ENCODE results near the gene DNHD1. TPM values are rescaled to one million over a fixed set of nuclear protein-coding genes. Genes with fewer than 3 reads are reported as not detected.
A peak's percentile ranks its signal among the peaks of the same experiment; 100 is the strongest.

Gene DNHD1
- total RNA-seq, 2 donors from 2014 or later, result 7.4 to 11.8 TPM

GRCh38 chr11:6468712-6469495 is 28.2 kb upstream of the DNHD1 start:
- H3K36me3 ChIP-seq, result no peaks in the 10 kb centered on the region
- H3K9ac ChIP-seq (ENCODE audit: low read depth in 2 of 2, low read length in 2 of 2), result no peak overlapping the region
- DNase-seq, result peak; percentile 91
- H3K27ac ChIP-seq, result peak overlapping the region; percentile 61
- H3K9me3 ChIP-seq, result no peaks in the 10 kb centered on the region
- no peak for TF ChIP-seq CTCF (IDR thresholded peaks at IDR 0.05)
- no peaks in the 10 kb centered on the region for H3K27me3 ChIP-seq
- H3K4me1 ChIP-seq, result peaks cover 4% of the 10 kb centered on the region
- no peak overlapping the region for H3K4me3 ChIP-seq
- intact Hi-C loops (cut with DNase I), result no loop called here

DNA sequence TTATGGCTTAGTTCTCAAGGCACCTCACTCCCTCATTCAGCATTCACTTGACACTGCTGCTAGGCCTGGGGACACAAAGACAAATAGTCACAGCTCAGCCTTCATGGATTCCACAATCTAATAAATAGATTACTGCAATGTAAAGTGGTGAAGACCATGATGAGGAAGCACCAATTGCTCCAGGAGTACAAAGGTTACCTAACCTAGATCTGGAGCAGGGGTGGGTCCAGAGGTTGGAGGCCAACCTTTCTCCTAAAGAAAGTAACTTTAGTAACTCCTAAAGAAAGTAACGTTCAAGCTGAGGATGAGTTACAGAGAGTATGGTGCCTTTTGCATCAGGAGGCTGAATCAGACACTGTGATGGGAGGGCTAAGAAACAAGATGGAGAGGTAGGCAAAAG is 27.5 kb upstream of the DNHD1 start:
- peak overlapping the region; percentile 61 for H3K27ac ChIP-seq
- peaks cover 4% of the 10 kb centered on the region for H3K4me1 ChIP-seq
- H3K9me3 ChIP-seq, result no peaks in the 10 kb centered on the region
- no peak for TF ChIP-seq CTCF (IDR thresholded peaks at IDR 0.05)
- H3K27me3 ChIP-seq, result no peaks in the 10 kb centered on the region
- DNase-seq, result peak; percentile 50
- no peaks in the 10 kb centered on the region for H3K36me3 ChIP-seq
- H3K9ac ChIP-seq (ENCODE audit: low read depth in 2 of 2, low read length in 2 of 2), result no peak overlapping the region
- intact Hi-C loops (cut with DNase I), result no loop called here
- no peak overlapping the region for H3K4me3 ChIP-seq

GRCh38 chr11:6472934-6473333 is 24.1 kb upstream of the DNHD1 start:
- Histone ChIP-seq H3K4me1 (peaks cover 9% of the 10 kb centered on the region), H3K4me3 (peak overlapping the region; percentile 58), H3K27me3 (no peaks in the 10 kb centered on the region), H3K27ac (no peak overlapping the region), H3K9ac (ENCODE audit: low read depth in 2 of 2, low read length in 2 of 2) (peak overlapping the region; percentile 49 to 54), H3K9me3 (no peaks in the 10 kb centered on the region), H3K36me3 (no peaks in the 10 kb centered on the region)
- intact Hi-C loops (cut with DNase I), result loop anchor here (10.0 kb wide), 2 partner anchors 132 to 238 kb away; partner anchors contain the start of genes CNGA4, FHIP1B, ILK and RRP8
- DNase-seq, result no peak
- no peak for TF ChIP-seq CTCF (IDR thresholded peaks at IDR 0.05)

GRCh38 chr11:6473451-6474412 is 23.3 kb upstream of the DNHD1 start, which contains the start of gene TRIM3:
TSS of gene TRIM3 (minus strand) at chr11:6473941. CDS start at chr11:6465695, 8,246 bp downstream.
- peak within 1 kb of the TSS; percentile 58 for H3K4me3 ChIP-seq
- peaks cover 9% of the 10 kb centered on the region for H3K4me1 ChIP-seq
- no peak for TF ChIP-seq CTCF (IDR thresholded peaks at IDR 0.05)
- no peaks in the 10 kb centered on the region for H3K9me3 ChIP-seq
- H3K36me3 ChIP-seq, result no peaks in the 10 kb centered on the region
- DNase-seq, result peak; percentile 96
- peak within 1 kb of the TSS; percentile 78 to 90 for H3K9ac ChIP-seq (ENCODE audit: low read depth in 2 of 2, low read length in 2 of 2)
- peak within 1 kb of the TSS; percentile 92 for H3K27ac ChIP-seq
- H3K27me3 ChIP-seq, result no peaks in the 10 kb centered on the region
- intact Hi-C loops (cut with DNase I), result loop anchor here (10.0 kb wide), 2 partner anchors 131 to 239 kb away; partner anchors contain the start of genes CNGA4, FHIP1B, ILK and RRP8

GRCh38 chr11:6474413-6474792 is 22.7 kb upstream of the DNHD1 start:
- TF ChIP-seq CTCF (IDR thresholded peaks at IDR 0.05), result no peak
- no peaks in the 10 kb centered on the region for H3K36me3 ChIP-seq
- H3K4me3 ChIP-seq, result peak overlapping the region; percentile 58
- H3K4me1 ChIP-seq, result peaks cover 9% of the 10 kb centered on the region
- DNase-seq, result no peak
- no peaks in the 10 kb centered on the region for H3K9me3 ChIP-seq
- no peaks in the 10 kb centered on the region for H3K27me3 ChIP-seq
- peak overlapping the region; percentile 92 for H3K27ac ChIP-seq
- peak overlapping the region; percentile 74 to 77 for H3K9ac ChIP-seq (ENCODE audit: low read depth in 2 of 2, low read length in 2 of 2)
- intact Hi-C loops (cut with DNase I), result loop anchor here (10.0 kb wide), 2 partner anchors 130 to 240 kb away; partner anchors contain the start of genes CNGA4, FHIP1B, ILK and RRP8

Measured in colonic mucosa (tissue), 4 donors.